ENCODE data around the gene PSME2. TPM values are rescaled to one million over a fixed set of nuclear protein-coding genes. Genes with fewer than 3 reads are reported as not detected.
A peak's percentile ranks its signal among the peaks of the same experiment; 100 is the strongest.

PSME2 gene
- total and polyA plus RNA-seq, 2 of the 13 experiments (the other 11 are each of a cell fraction or from before 2014, with no cell fraction given), result 332 to 716 TPM

- peak; percentile 92 for TF ChIP-seq NKX3-1 (CRISPR knock-in tag; IDR thresholded peaks at IDR 0.05)
- no peak; the same call in 1 of the 2 replicates for TF ChIP-seq HHEX (CRISPR knock-in tag; IDR thresholded peaks at IDR 0.05)
- TF ChIP-seq NFYC (CRISPR knock-in tag; IDR thresholded peaks at IDR 0.05), result peak; percentile 79
- TF ChIP-seq PHF8 (CRISPR knock-in tag; IDR thresholded peaks at IDR 0.05), result peak; percentile 96
- peak; percentile 81; the same call in 1 of the 2 replicates for TF ChIP-seq PRDM4 (CRISPR knock-in tag; IDR thresholded peaks at IDR 0.05; ENCODE audit: borderline replicate concordance)
- TF ChIP-seq NFKB2 (CRISPR knock-in tag; IDR thresholded peaks at IDR 0.05; ENCODE audit: borderline replicate concordance), result peak; percentile 98
- peak; percentile 78 for TF ChIP-seq BCL6 (CRISPR knock-in tag; IDR thresholded peaks at IDR 0.05)
- no peak for TF ChIP-seq PAWR (CRISPR knock-in tag; IDR thresholded peaks at IDR 0.05; ENCODE audit: borderline replicate concordance)
- no peak for TF ChIP-seq ZNF816 (CRISPR knock-in tag; IDR thresholded peaks at IDR 0.05; ENCODE audit: borderline replicate concordance)
- TF ChIP-seq ZNF674 (CRISPR knock-in tag; IDR thresholded peaks at IDR 0.05; ENCODE audit: low read depth), result peak; percentile 33; the same call in 1 of the 2 replicates
- peak; percentile 83 for TF ChIP-seq ATF2 (CRISPR knock-in tag; IDR thresholded peaks at IDR 0.05)
- peak; percentile 66 for TF ChIP-seq ATF3 (CRISPR knock-in tag; IDR thresholded peaks at IDR 0.05)
- peak; percentile 99 for TF ChIP-seq HOXA5 (CRISPR knock-in tag; IDR thresholded peaks at IDR 0.05)
- TF ChIP-seq ZNF770 (CRISPR knock-in tag; IDR thresholded peaks at IDR 0.05), result no peak
- peak; percentile 49 for TF ChIP-seq ATF7 (IDR thresholded peaks at IDR 0.05)
- no peak; the same call in 1 of the 2 replicates for TF ChIP-seq ATF7 (CRISPR knock-in tag; IDR thresholded peaks at IDR 0.05)
- TF ChIP-seq ZEB1 (IDR thresholded peaks at IDR 0.05; ENCODE audit: insufficient replicate concordance, low read depth), result no peak
- TF ChIP-seq ZNF101 (CRISPR knock-in tag; IDR thresholded peaks at IDR 0.05; ENCODE audit: borderline replicate concordance, low read depth), result no peak; the same call in 1 of the 2 replicates
- peak; percentile 91; the same call in 1 of the 2 replicates for TF ChIP-seq ZNF577 (CRISPR knock-in tag; IDR thresholded peaks at IDR 0.05; ENCODE audit: borderline replicate concordance, low read depth)
- TF ChIP-seq NCOA1 (CRISPR knock-in tag; IDR thresholded peaks at IDR 0.05), result no peak
- peak; percentile 87 for TF ChIP-seq MIER2 (CRISPR knock-in tag; IDR thresholded peaks at IDR 0.05)
- TF ChIP-seq SIX4 (CRISPR knock-in tag; IDR thresholded peaks at IDR 0.05), result 0 out of 2 replicates have a peak, but pooled peaks have one; percentile 58
- TF ChIP-seq ZNF776 (CRISPR knock-in tag; IDR thresholded peaks at IDR 0.05), result peak; percentile 98
- peak; percentile 94 for TF ChIP-seq ZFP37 (CRISPR knock-in tag; IDR thresholded peaks at IDR 0.05; ENCODE audit: borderline replicate concordance)
- peak; percentile 99 for TF ChIP-seq POLR2G (IDR thresholded peaks at IDR 0.05; ENCODE audit: low read depth, low read length)
Measured at GRCh38 chr14:24093901-24094840, 52.2 kb downstream of the PSME2 start, which contains the start of gene PCK2 (continued).
